Kasumi-1 (cell line): ENCODE results near the gene ICE1.

Experiments used
- DNase-seq, 2 experiments: peaks; one replicate each; lab custom pipeline; 2025; lab: John Stamatoyannopoulos, UW

ICE1 gene

DNA sequence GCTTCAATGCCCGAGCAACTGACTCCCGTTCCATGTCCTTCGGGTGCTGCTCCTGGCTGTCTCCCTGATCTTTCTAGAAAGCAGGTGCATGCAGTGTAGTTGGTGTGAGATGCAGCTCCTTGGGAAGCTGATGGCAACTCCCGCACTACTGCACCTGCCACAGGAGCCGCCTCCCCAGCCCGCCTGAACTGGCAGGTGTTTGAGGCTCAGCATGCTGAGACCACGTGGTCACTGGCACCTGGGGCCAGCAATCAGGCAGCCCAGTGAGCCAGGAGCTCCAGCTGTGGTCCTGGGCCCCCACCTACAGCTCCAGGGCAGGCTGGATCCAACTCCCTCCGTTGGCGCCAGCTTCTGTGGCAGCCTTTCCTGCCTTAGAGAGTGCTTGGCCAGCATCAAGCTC is 111.5 kb downstream of the ICE1 start:
- DNase-seq = no peak

DNA sequence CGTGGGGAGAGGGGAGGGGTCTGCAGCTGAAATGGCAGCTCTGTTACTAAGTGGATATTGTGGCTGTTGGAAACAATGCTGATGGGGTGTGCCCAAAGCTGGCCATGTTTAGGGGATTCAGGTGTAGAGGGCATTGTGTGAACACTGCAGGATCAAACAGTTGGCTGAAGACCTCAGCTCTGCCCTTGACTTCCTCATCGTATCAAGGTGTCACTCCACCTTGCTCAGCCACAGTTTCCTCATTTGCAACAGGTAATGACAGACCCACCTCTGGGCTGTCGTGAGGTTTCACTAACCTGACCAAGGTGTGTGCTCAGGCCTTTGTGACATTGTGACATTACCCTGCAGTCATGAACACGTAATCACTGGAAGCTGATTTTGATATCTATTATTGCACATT is 111.9 kb downstream of the ICE1 start:
- DNase-seq = no peak

DNA sequence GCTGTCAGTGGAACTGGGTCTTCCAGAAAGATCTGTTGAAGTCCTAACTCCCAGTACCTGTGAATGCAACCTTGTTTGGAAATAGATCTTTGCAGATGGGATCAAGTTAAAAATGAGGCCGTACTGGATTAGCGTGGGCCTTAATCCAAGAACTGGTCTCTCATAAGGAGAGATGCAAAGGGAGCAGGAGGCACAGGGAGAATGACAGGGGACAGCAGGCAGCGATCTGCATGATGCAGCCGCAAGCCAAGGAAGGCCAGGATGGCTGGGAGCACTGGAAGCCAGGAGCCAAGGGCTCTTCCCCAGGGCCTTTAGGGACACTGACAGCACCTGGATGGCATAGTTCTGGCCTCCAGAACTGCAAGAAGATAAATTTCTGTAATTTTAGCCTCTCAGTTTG is 114.4 kb downstream of the ICE1 start:
- DNase-seq = no peak

DNA sequence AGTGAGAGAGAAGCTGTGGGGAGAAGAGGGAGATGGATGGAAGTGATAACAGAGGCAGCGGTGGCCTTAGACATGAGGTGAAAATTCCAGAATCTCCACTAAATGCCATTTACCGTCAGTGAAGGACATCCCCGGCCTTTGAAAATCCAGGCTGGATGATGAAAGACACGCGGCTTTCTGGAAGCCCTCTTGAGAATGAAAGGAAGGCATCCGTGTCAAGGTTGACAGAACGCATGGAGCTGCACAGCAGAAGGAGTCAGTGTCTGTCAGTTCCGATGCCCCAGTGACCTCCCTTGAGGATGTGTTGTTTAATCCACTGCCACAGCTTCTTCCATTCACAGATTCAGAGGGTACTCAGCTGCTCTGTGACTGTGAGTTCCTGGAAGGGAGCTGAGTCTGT is 114.9 kb downstream of the ICE1 start:
- DNase-seq = no peak

DNA sequence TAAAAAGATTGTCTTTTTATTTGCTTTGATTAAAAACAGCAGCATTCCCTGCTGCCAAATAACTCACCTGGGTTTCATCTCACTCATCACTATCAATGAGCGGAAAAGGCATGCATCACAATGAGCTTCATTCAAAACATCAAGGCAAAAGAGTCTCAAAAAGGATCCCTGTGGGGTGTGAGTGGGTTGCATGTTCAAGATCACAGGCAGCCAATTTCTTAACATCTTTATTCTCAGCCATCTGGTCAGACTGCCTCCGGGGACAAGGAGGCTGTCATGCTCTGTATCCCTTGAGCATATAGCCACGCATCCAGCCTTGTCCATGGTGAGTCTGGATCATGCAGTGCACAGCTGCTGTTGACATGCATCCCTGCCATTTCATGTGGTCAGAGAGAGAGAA is 117.1 kb downstream of the ICE1 start:
- no peak for DNase-seq
